ENCODE data around the gene KRT73.

KRT73 gene

DNA sequence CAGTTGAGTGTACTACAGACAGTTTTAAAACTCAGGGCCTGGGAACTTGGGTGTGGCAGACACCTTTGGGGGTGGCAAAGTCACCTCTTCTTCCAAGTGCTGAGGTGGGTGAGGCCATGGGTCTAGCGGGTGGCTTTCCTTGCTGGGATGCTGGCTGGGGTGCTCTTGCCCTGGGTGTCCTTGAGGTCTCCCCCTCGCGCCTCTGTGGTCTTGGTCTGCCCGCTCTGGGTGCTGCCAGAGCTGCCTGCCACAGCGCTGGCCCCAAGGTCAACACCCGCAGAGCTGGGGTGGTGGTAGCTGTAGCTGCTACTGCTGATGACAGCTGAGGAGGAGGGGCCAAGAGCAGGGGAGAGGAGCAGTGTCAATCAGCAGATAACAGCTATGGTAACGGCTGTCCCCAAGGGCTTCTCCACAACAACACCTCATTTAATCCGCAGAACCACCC is 51.5 kb downstream of the KRT73 start:
- no peak for DNase-seq (ENCODE audit: low spot score)

DNA sequence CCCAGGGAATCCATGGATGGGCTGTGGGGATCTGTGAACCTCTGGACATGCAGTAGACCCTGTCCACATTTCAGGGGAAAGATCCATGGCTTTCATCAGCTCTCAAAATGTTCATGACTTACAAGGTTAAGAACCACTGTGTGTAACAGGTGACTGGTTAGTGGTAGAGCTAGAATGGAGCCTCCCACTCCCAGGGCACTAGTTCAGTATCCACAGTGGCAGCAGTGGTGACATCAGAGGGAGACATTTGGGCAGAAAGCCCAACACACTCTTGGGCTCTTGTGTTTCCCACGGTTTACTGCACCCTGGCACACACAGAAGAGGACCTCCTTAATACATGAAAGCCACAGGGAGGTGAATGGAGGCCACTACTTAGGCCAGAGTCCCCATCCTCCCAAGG is 53.8 kb downstream of the KRT73 start:
- no peak for DNase-seq (ENCODE audit: low spot score)

DNA sequence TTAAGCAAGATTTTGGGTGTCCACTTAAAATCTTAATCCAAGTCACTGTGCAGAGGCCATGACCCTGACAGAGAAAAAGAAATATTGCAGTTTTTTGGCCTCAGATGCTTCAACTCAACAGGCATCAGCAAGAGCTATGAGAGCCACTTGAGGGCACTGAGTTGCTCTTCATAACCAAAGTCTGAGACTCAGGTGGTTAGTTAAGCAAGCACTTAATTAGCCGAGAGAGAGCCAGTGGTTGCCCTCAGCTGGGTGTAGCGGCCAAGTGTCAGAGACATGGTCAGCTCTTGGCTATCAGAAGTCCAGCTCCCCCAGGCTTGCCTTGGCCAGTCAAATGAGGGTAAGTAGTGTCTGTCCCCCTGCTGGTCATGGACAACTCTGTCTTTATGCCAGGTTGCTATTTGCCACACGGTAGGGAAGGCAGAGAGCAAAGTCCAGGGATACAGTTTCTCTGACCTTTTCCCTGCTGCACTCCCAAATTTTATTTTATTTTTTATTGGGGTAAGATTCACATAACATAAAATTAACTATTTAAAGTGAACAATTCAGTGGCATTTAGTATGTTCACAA is 56.4 kb downstream of the KRT73 start:
- DNase-seq (ENCODE audit: low spot score), result no peak

DNA sequence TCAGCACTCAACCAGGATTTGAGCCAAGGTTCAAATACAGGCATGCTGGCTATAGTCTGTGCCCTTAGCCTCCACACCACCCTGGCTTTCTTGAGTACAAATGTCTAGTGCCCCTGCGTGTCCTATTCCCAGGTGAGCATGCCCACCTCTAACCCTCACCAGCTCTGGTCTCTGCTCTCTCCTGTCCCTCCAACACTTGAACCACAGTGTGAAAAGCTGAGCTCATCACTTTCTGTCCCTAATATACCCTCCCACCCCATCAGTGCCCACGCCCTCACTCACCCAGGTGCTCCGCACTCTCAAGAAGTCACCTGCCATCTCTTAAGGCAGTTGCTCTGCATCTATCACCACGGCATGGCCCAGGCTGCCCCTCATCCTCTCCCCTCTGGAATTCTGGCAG is 58.4 kb downstream of the KRT73 start:
- DNase-seq (ENCODE audit: low spot score), result no peak

DNA sequence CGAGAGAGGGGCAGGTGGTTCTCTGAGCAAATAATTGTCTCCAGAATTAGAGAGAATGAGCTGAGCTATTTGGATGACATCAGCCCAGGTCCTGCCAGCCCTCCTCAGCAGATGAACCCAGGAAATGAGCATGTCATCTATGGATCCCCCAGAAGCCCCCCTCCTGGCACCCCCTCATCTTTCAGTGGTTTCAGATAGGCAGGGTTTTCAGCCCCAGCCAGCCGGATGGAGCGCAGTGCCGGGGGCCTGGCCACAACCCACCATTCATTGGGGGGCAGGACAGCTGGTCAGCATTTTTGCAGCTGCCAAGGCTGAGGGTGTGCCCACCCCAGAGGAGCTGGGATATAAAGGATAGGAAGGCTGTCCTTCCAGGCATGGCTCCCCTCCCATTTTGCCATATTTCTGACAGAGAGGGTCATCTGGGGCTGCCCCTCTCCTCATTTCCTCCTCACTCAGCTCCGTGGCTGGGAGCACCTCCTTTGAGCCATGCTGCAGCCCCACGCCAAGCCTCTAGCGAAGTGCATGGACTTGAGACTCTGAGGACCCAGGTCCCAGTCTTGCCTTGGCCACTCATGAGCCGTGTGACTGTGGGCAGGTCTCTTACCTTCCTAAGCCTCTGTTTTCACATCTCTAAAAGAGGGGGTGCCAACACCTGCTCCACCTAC is 59.4 kb downstream of the KRT73 start:
- no peak for DNase-seq (ENCODE audit: low spot score)

Measured in GM03348 (cell line).